ENCODE data around the gene VGLL4. TPM values are rescaled to one million over a fixed set of nuclear protein-coding genes. Genes with fewer than 3 reads are reported as not detected.

The VGLL4 gene
- total RNA-seq, 1 experiment from 2014 or later: 26.9 TPM

GRCh38 chr3:11660242-11660641 lies 16.5 kb upstream of the VGLL4 start:
- ATAC-seq: no peak
- Histone ChIP-seq H3K9me3 (ENCODE audit: control insufficient read depth in 1 of 2, insufficient read depth in 1 of 2, low read depth in 1 of 2, low read length in 2 of 2) (no peaks in the 10 kb centered on the region), H2AFZ (ENCODE audit: low read depth, low read length, poor library complexity, severe bottlenecking) (no peak overlapping the region), H3K27me3 (ENCODE audit: insufficient read depth, low read length) (no peaks in the 10 kb centered on the region), H3K9me2 (ENCODE audit: insufficient read depth) (no peaks in the 10 kb centered on the region), H3K4me3 (replicated peaks in 1 of 2; ENCODE audit: low read depth in 1 of 2, low read length in 2 of 2) (no peak overlapping the region), H3K36me3 (ENCODE audit: control insufficient read depth in 1 of 2, insufficient read depth in 2 of 2, low read length in 2 of 2) (no peaks in the 10 kb centered on the region), H4K20me1 (ENCODE audit: insufficient read depth) (no peaks in the 10 kb centered on the region), H3K4me1 (ENCODE audit: control insufficient read depth in 1 of 2, insufficient read depth in 2 of 2, low read length in 2 of 2) (peaks cover 0 to 4% of the 10 kb centered on the region in 2 experiments; a peak in 2 of 4 replicates), H3K4me2 (ENCODE audit: low read length) (no peak overlapping the region), H3K79me2 (ENCODE audit: insufficient read depth, low read length) (peaks cover 8% of the 10 kb centered on the region; the same call in 1 of the 2 replicates), H3K27ac (ENCODE audit: low read depth, low read length) (no peak overlapping the region), H3K9ac (ENCODE audit: low read length) (no peak overlapping the region)
- TF ChIP-seq FOSL1 (IDR thresholded peaks at IDR 0.05; ENCODE audit: low read depth) (no peak), CBX3 (IDR thresholded peaks at IDR 0.05; ENCODE audit: low read depth) (no peak), JUND (IDR thresholded peaks at IDR 0.05) (no peak), TCF7L2 (IDR thresholded peaks at IDR 0.05; ENCODE audit: borderline replicate concordance, extremely low read depth, insufficient read depth, insufficient read length) (no peak), EZH2phosphoT487 (IDR thresholded peaks at IDR 0.05; ENCODE audit: borderline replicate concordance) (no peak), SRF (IDR thresholded peaks at IDR 0.05; ENCODE audit: low read depth) (no peak), POLR2A (IDR thresholded peaks at IDR 0.05; ENCODE audit: borderline replicate concordance, extremely low read depth, insufficient read depth, insufficient read length) (no peak), REST (IDR thresholded peaks at IDR 0.05; ENCODE audit: low read depth) (no peak), MAX (IDR thresholded peaks at IDR 0.05) (no peak), SP1 (IDR thresholded peaks at IDR 0.05; ENCODE audit: low read depth) (no peak), RAD21 (IDR thresholded peaks at IDR 0.05; ENCODE audit: low read depth) (no peak), CEBPB (IDR thresholded peaks at IDR 0.05; ENCODE audit: low read depth) (no peak)
- TF ChIP-seq, protein P1, sequence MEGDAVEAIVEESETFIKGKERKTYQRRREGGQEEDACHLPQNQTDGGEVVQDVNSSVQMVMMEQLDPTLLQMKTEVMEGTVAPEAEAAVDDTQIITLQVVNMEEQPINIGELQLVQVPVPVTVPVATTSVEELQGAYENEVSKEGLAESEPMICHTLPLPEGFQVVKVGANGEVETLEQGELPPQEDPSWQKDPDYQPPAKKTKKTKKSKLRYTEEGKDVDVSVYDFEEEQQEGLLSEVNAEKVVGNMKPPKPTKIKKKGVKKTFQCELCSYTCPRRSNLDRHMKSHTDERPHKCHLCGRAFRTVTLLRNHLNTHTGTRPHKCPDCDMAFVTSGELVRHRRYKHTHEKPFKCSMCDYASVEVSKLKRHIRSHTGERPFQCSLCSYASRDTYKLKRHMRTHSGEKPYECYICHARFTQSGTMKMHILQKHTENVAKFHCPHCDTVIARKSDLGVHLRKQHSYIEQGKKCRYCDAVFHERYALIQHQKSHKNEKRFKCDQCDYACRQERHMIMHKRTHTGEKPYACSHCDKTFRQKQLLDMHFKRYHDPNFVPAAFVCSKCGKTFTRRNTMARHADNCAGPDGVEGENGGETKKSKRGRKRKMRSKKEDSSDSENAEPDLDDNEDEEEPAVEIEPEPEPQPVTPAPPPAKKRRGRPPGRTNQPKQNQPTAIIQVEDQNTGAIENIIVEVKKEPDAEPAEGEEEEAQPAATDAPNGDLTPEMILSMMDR (IDR thresholded peaks at IDR 0.05 in 2 of 3, conservative IDR thresholded peaks at IDR 0.05 in 1 of 3; ENCODE audit: borderline replicate concordance in 1 of 3, insufficient read depth in 1 of 3, low read depth in 2 of 3, low read length in 2 of 3): no peak
- TF ChIP-seq, protein P2, sequence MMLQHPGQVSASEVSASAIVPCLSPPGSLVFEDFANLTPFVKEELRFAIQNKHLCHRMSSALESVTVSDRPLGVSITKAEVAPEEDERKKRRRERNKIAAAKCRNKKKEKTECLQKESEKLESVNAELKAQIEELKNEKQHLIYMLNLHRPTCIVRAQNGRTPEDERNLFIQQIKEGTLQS (IDR thresholded peaks at IDR 0.05): no peak
- CTCF ChIA-PET: interaction anchor here (1.0 kb wide), 1 partner anchor 281 kb away, joined by 3 read pairs; no protein-coding TSS in a partner anchor
- POLR2A ChIA-PET: no interaction called here
- BruUV-seq (replicated peaks): no TSS peak
- intact Hi-C loops (cut with micrococcal nuclease): loop anchor here (5.0 kb wide), 2 partner anchors 177 to 387 kb away; no protein-coding TSS in a partner anchor
- DNase-seq (ENCODE audit: low read depth, low spot score): no peak
- RAD21 ChIA-PET (ENCODE audit: low non-redundant PET in 1 of 2, low total read pairs in 2 of 2, uncharacterized antibody in 2 of 2, unreplicated experiment in 2 of 2): no interaction called here
